GM12872 (cell line): ENCODE measurements around the gene RPA3.

Experiments used
- TF ChIP-seq, protein P1 (sequence below): IDR thresholded peaks from 3 replicates; pipeline ENCODE4 v1.5.1; 2011; ENCODE audit warnings: low read depth, mild to moderate bottlenecking, low read length, moderate library complexity; ENCODE audit not compliant: insufficient read depth

Gene RPA3

GRCh38 chr7:7718492-7718891, at the start of gene RPA3:
Gene RPA3 (minus strand): TSS chr7:7718607. CDS start chr7:7640418, 78,189 bp downstream.
- TF ChIP-seq, protein P1, sequence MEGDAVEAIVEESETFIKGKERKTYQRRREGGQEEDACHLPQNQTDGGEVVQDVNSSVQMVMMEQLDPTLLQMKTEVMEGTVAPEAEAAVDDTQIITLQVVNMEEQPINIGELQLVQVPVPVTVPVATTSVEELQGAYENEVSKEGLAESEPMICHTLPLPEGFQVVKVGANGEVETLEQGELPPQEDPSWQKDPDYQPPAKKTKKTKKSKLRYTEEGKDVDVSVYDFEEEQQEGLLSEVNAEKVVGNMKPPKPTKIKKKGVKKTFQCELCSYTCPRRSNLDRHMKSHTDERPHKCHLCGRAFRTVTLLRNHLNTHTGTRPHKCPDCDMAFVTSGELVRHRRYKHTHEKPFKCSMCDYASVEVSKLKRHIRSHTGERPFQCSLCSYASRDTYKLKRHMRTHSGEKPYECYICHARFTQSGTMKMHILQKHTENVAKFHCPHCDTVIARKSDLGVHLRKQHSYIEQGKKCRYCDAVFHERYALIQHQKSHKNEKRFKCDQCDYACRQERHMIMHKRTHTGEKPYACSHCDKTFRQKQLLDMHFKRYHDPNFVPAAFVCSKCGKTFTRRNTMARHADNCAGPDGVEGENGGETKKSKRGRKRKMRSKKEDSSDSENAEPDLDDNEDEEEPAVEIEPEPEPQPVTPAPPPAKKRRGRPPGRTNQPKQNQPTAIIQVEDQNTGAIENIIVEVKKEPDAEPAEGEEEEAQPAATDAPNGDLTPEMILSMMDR = no peak

- TF ChIP-seq, protein P1 = no peak
Measured at GRCh38 chr7:7766671-7767070, 48.3 kb upstream of the RPA3 start.

DNA sequence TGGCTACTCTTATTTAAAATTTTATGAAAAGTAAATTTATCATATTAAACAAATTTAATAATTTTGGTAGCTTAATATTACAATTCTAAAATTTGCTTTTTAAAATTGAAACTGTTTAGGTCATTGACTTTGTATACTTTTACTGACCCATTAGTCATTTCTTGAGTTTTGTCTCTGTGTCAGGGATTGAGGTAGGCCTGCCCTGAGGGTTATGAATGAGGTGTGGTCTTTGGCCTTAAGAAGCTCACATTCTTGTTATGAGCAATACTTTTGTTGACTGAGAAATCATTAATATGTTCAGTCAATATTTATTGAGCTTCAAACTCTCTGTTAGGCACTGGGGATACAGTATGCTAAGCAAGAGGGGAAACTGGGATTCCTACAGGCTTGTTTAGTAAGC, 47.0 kb upstream of the RPA3 start:
- TF ChIP-seq, protein P1 = no peak

GRCh38 chr7:7764520-7765396, 46.4 kb upstream of the RPA3 start:
- TF ChIP-seq, protein P1 = peak; percentile 39; the same call in 1 of the 3 replicates

DNA sequence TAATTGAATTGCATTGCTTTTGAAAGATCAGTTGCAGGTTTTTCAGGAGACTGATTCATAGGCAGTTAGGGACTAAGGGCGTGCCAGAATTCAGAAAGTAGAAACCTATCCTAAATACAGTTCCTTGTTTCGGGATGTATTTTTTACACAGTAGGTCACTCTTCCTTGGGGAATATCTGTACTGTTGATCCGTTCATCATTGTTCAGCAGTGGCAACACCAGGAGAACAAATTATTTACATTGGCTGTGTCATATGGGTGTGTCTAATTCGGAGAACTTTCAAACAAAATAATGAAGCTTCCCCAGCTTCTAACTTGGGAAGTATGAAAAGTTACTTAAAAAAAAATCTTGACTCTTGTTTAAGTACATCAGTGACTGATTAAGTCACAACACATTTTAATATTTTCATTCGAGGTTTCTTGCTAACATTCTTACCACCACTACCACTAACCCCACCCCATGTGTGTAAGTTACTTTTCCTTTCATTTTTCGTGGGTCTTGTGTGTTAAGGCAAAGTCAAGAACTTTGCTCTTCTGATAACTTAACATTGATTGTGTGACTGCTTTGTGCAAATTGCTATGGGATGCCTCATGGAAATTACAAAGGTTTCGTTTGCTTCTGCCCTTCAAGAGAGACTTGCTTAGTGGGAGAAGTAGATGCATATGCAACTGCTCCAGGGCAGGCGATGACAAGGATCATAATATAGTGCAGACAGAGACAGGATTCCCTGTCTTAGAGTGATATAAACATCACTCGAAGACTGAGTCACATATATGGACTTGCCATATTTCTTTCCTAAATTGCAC, 43.8 kb upstream of the RPA3 start:
- TF ChIP-seq, protein P1 = no peak

GRCh38 chr7:7761340-7761973, 43.0 kb upstream of the RPA3 start:
- TF ChIP-seq, protein P1 = 0 out of 3 replicates have a peak, but pooled peaks have one; percentile 18

GRCh38 chr7:7757576-7757975, 39.2 kb upstream of the RPA3 start:
- TF ChIP-seq, protein P1 = no peak
